A549 (cell line): Measurements from ENCODE around the gene EPN1.

ENCODE experiments used
- CBX2 ChIP-seq: fragments of 200-600 bp; sonication (generic); IDR thresholded peaks from 2 replicates; pipeline ENCODE4 v1.6.1; 2016; ENCODE audit warnings: low read depth, mild to moderate bottlenecking, borderline replicate concordance
- CHD2 ChIP-seq: fragments of 150-350 bp; IDR thresholded peaks from 2 replicates; pipeline ENCODE4 v1.6.1; 2014; ENCODE audit warnings: low read length; ENCODE audit not compliant: partially characterized antibody
- CTCF ChIP-seq: fragments of >200 bp; sonication (Bioruptor Twin); formaldehyde crosslinking; IDR thresholded peaks from 3 replicates; pipeline ENCODE4 v1.5.1; 2016
- E2F6 ChIP-seq: IDR thresholded peaks from 2 replicates; pipeline ENCODE4 v1.6.1; 2012; ENCODE audit warnings: low read depth, borderline replicate concordance
- HDAC2 ChIP-seq: fragments of 200-600 bp; sonication (generic); IDR thresholded peaks from 2 replicates; pipeline ENCODE4 v1.6.1; 2016
- HEYL ChIP-seq: fragments of 250-450 bp; sonication (Bioruptor Pico); IDR thresholded peaks from 2 replicates; pipeline ENCODE4 v1.8.0; 2021; ENCODE audit warnings: mild to moderate bottlenecking, moderate library complexity
- JUN ChIP-seq, 2 experiments: fragments of >200 bp; sonication (Bioruptor Twin); formaldehyde crosslinking; IDR thresholded peaks; 2 replicates in 1 of 2; 3 replicates in 1 of 2; pipeline ENCODE4 v1.6.1; 2016 to 2017
- NFE2L2 ChIP-seq: fragments of 150-350 bp; conservative IDR thresholded peaks from 2 replicates; pipeline ENCODE4 v1.6.1; 2014; ENCODE audit warnings: low read length
- POLR2A ChIP-seq: IDR thresholded peaks from 2 replicates; pipeline ENCODE4 v1.6.1; 2012; ENCODE audit warnings: mild to moderate bottlenecking, low read length
- RCOR1 ChIP-seq: fragments of 150-350 bp; IDR thresholded peaks from 2 replicates; pipeline ENCODE4 v1.6.1; 2014; ENCODE audit warnings: antibody characterized with exemption, low read length, low read depth
- REST ChIP-seq: fragments of 200-600 bp; sonication (generic); IDR thresholded peaks from 2 replicates; pipeline ENCODE4 v1.6.1; 2016; ENCODE audit warnings: antibody characterized with exemption, mild to moderate bottlenecking, moderate library complexity
- SREBF2 ChIP-seq: fragments of 450-650 bp; IDR thresholded peaks from 2 replicates; pipeline ENCODE4 v1.6.1; 2014; ENCODE audit warnings: mild to moderate bottlenecking, moderate library complexity
- USF2 ChIP-seq: fragments of 450-650 bp; IDR thresholded peaks from 2 replicates; pipeline ENCODE4 v1.6.1; 2014; ENCODE audit warnings: antibody characterized with exemption

GRCh38 chr19:55674459-55674840 is 576 bp upstream of the EPN1 start:
- TF ChIP-seq NFE2L2, result no peak
- TF ChIP-seq HEYL, result no peak
- TF ChIP-seq SREBF2, result no peak
- TF ChIP-seq CTCF, result no peak
- no peak for TF ChIP-seq RCOR1
- TF ChIP-seq POLR2A, result no peak
- no peak for TF ChIP-seq USF2
- TF ChIP-seq REST, result no peak
- no peak for TF ChIP-seq JUN (IDR thresholded peaks at IDR 0.05)
- TF ChIP-seq CBX2, result no peak
- TF ChIP-seq E2F6, result no peak
- TF ChIP-seq CHD2, result no peak
- TF ChIP-seq HDAC2, result no peak
